Hepatocyte (in vitro differentiated cells): ENCODE results near the gene WHRN.

Experiments used
- EZH2 ChIP-seq: fragments of 200-600 bp; sonication (generic); IDR thresholded peaks from 2 replicates; pipeline ENCODE4 v1.6.1; 2016; ENCODE audit warnings: antibody characterized with exemption, mild to moderate bottlenecking, borderline replicate concordance
- TF ChIP-seq, protein P1 (sequence below): fragments of 200-600 bp; sonication (generic); IDR thresholded peaks from 2 replicates; pipeline ENCODE4 v1.5.1; 2016; ENCODE audit warnings: antibody characterized with exemption, mild to moderate bottlenecking; ENCODE audit not compliant: poor library complexity

GRCh38 chr9:114489928-114490327 is 15.3 kb downstream of the WHRN start:
- TF ChIP-seq, protein P1, sequence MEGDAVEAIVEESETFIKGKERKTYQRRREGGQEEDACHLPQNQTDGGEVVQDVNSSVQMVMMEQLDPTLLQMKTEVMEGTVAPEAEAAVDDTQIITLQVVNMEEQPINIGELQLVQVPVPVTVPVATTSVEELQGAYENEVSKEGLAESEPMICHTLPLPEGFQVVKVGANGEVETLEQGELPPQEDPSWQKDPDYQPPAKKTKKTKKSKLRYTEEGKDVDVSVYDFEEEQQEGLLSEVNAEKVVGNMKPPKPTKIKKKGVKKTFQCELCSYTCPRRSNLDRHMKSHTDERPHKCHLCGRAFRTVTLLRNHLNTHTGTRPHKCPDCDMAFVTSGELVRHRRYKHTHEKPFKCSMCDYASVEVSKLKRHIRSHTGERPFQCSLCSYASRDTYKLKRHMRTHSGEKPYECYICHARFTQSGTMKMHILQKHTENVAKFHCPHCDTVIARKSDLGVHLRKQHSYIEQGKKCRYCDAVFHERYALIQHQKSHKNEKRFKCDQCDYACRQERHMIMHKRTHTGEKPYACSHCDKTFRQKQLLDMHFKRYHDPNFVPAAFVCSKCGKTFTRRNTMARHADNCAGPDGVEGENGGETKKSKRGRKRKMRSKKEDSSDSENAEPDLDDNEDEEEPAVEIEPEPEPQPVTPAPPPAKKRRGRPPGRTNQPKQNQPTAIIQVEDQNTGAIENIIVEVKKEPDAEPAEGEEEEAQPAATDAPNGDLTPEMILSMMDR, result no peak
- no peak for TF ChIP-seq EZH2
